ENCODE data around the gene NR1H4.

Gene NR1H4

DNA sequence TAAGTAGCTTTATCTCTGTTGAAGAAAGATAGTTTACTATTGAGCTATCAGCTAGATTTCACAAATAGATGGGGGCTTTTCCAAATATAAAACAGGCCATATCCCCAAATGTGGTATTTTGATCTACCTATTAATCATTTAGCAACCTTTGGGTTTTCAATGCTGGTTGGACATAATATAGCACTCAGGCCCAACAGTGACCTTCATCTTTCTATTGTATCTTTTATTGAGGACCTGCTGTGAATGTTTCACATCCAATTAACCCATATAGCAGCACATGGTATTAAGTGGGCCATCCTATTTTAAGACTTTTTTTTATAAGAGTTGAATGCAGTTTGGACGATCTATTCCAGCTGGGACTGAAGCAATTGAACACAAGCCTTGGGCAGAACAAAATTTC, 10.0 kb upstream of the NR1H4 start:
- Histone ChIP-seq H3K27ac (ENCODE audit: low read length) (no peak overlapping the region), H2AFZ (ENCODE audit: low read length) (no peak overlapping the region), H3K9me2 (replicated peaks; ENCODE audit: insufficient read depth, low read length) (no peaks in the 10 kb centered on the region), H3K9me3 (replicated peaks; ENCODE audit: insufficient read depth, low read length) (no peaks in the 10 kb centered on the region), H3K9ac (ENCODE audit: low read length) (no peak overlapping the region), H3K4me2 (ENCODE audit: low read depth, low read length) (no peak overlapping the region), H4K20me1 (ENCODE audit: insufficient read depth, low read length) (no peaks in the 10 kb centered on the region), H3F3A (ENCODE audit: insufficient read depth, low read length) (no peaks in the 10 kb centered on the region), H3K4me3 (ENCODE audit: low read length) (no peak overlapping the region), H3K27me3 (replicated peaks; ENCODE audit: insufficient read depth, low read length) (no peaks in the 10 kb centered on the region), H3K4me1 (ENCODE audit: low read length) (no peaks in the 10 kb centered on the region), H3K79me2 (ENCODE audit: low read length) (no peaks in the 10 kb centered on the region), H3K36me3 (replicated peaks; ENCODE audit: insufficient read depth, low read length) (no peaks in the 10 kb centered on the region)
- TF ChIP-seq EZH2 (optimal IDR thresholded peaks at IDR 0.05; ENCODE audit: low read depth, low read length) = no peak
- TF ChIP-seq EZH2phosphoT487 (IDR thresholded peaks at IDR 0.05; ENCODE audit: low read length) = no peak
- TF ChIP-seq, protein P1, sequence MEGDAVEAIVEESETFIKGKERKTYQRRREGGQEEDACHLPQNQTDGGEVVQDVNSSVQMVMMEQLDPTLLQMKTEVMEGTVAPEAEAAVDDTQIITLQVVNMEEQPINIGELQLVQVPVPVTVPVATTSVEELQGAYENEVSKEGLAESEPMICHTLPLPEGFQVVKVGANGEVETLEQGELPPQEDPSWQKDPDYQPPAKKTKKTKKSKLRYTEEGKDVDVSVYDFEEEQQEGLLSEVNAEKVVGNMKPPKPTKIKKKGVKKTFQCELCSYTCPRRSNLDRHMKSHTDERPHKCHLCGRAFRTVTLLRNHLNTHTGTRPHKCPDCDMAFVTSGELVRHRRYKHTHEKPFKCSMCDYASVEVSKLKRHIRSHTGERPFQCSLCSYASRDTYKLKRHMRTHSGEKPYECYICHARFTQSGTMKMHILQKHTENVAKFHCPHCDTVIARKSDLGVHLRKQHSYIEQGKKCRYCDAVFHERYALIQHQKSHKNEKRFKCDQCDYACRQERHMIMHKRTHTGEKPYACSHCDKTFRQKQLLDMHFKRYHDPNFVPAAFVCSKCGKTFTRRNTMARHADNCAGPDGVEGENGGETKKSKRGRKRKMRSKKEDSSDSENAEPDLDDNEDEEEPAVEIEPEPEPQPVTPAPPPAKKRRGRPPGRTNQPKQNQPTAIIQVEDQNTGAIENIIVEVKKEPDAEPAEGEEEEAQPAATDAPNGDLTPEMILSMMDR (IDR thresholded peaks at IDR 0.05; ENCODE audit: low read length) = no peak
- no peak for DNase-seq

DNA sequence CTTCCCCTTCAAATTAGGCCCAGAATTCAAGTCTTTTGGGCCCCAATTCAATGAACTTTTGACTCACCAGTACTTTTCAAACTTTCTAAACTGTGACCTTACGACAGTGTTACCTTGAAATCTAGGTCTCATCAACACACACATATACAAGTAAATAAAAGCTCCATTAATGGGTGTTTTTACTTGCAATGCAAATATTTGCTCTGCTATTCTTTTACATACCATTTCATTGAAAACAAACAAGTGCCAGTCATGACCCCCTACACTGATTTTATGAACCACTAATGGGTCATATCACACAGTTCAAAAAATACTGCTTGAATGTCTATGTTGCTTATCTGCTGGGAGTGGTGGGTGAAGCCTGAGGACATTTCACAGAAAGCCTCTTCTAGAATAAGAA, 9.1 kb upstream of the NR1H4 start:
- Histone ChIP-seq H3K79me2 (ENCODE audit: low read length) (no peaks in the 10 kb centered on the region), H3K9me2 (replicated peaks; ENCODE audit: insufficient read depth, low read length) (no peaks in the 10 kb centered on the region), H3K4me2 (ENCODE audit: low read depth, low read length) (no peak overlapping the region), H3K9ac (ENCODE audit: low read length) (no peak overlapping the region), H3K9me3 (replicated peaks; ENCODE audit: insufficient read depth, low read length) (no peaks in the 10 kb centered on the region), H3K27ac (ENCODE audit: low read length) (no peak overlapping the region), H2AFZ (ENCODE audit: low read length) (no peak overlapping the region), H3K36me3 (replicated peaks; ENCODE audit: insufficient read depth, low read length) (no peaks in the 10 kb centered on the region), H3K4me1 (ENCODE audit: low read length) (no peaks in the 10 kb centered on the region), H3K4me3 (ENCODE audit: low read length) (no peak overlapping the region), H3K27me3 (replicated peaks; ENCODE audit: insufficient read depth, low read length) (no peaks in the 10 kb centered on the region), H3F3A (ENCODE audit: insufficient read depth, low read length) (no peaks in the 10 kb centered on the region), H4K20me1 (ENCODE audit: insufficient read depth, low read length) (no peaks in the 10 kb centered on the region)
- no peak for TF ChIP-seq EZH2 (optimal IDR thresholded peaks at IDR 0.05; ENCODE audit: low read depth, low read length)
- no peak for TF ChIP-seq EZH2phosphoT487 (IDR thresholded peaks at IDR 0.05; ENCODE audit: low read length)
- TF ChIP-seq, protein P1 (IDR thresholded peaks at IDR 0.05; ENCODE audit: low read length) = no peak
- DNase-seq = no peak

DNA sequence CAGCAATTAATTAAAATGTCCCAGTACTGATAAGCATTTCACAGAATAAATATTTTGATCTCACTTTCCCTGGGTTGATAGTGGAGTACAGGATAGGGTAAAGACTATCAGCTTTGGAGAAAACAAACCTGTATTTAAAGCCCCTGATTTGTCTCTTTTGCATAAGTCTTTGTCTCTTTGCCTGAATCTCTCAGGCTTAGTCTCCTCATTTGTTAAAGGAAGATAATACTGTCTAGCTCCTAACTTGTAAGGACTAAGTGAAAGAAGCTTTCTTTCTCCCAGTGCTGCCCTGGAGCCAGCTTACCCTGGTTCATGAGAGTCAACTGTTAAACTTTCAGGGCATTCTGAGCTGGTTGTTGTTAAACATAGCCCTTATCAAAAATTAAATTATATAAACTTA, 5.5 kb upstream of the NR1H4 start:
- Histone ChIP-seq H3K27me3 (replicated peaks; ENCODE audit: insufficient read depth, low read length) (no peaks in the 10 kb centered on the region), H3K4me1 (ENCODE audit: low read length) (no peaks in the 10 kb centered on the region), H2AFZ (ENCODE audit: low read length) (no peak overlapping the region), H3K9me3 (replicated peaks; ENCODE audit: insufficient read depth, low read length) (no peaks in the 10 kb centered on the region), H3F3A (ENCODE audit: insufficient read depth, low read length) (no peaks in the 10 kb centered on the region), H3K4me3 (ENCODE audit: low read length) (no peak overlapping the region), H4K20me1 (ENCODE audit: insufficient read depth, low read length) (no peaks in the 10 kb centered on the region), H3K27ac (ENCODE audit: low read length) (no peak overlapping the region), H3K36me3 (replicated peaks; ENCODE audit: insufficient read depth, low read length) (no peaks in the 10 kb centered on the region), H3K79me2 (ENCODE audit: low read length) (no peaks in the 10 kb centered on the region), H3K9me2 (replicated peaks; ENCODE audit: insufficient read depth, low read length) (no peaks in the 10 kb centered on the region), H3K9ac (ENCODE audit: low read length) (no peak overlapping the region), H3K4me2 (ENCODE audit: low read depth, low read length) (no peak overlapping the region)
- TF ChIP-seq EZH2 (optimal IDR thresholded peaks at IDR 0.05; ENCODE audit: low read depth, low read length) (no peak), EZH2phosphoT487 (IDR thresholded peaks at IDR 0.05; ENCODE audit: low read length) (no peak)
- TF ChIP-seq, protein P1 (IDR thresholded peaks at IDR 0.05; ENCODE audit: low read length) = no peak
- DNase-seq = no peak
